Caco-2 (cell line): ENCODE measurements around the gene SVOP. TPM values are rescaled to one million over a fixed set of nuclear protein-coding genes. Genes with fewer than 3 reads are reported as not detected.
A peak's percentile ranks its signal among the peaks of the same experiment; 100 is the strongest.

Experiments used
- BruUV-seq: library from RNA; stranded (reverse); fragments of 400-500 nt; replicated peaks from 2 replicates; lab custom pipeline; 2021; lab: Mats Ljungman, UMichigan
- CTCF ChIA-PET: fragments of 300-600 bp; sonication (Branson Sonifier 250); formaldehyde crosslinking; loops from one replicate; lab custom pipeline; 2022; ENCODE audit warnings: antibody characterized with exemption; lab: Charles Lee
- POLR2A ChIA-PET: fragments of 300-600 bp; sonication (Branson Sonifier 250); formaldehyde crosslinking; loops from one replicate; lab custom pipeline; 2022; ENCODE audit warnings: antibody characterized with exemption; lab: Charles Lee
- DNase-seq, 2 experiments: peaks; one replicate each; pipeline versions ENCODE4 v3.0.0 to v3.0.0-alpha.2; 2020 to 2022
- H3K27me3 ChIP-seq: replicated peaks from 2 replicates; pipeline ENCODE4 v1.6.0; 2011; ENCODE audit warnings: low read length; ENCODE audit not compliant: control insufficient read depth, insufficient read depth
- H3K36me3 ChIP-seq: 2 replicates; pipeline ENCODE4 v1.5.1; 2011; ENCODE audit warnings: low read length; ENCODE audit not compliant: control insufficient read depth, insufficient read depth
- H3K4me1 ChIP-seq: fragments of 250-450 bp; sonication (Bioruptor Pico); 2 replicates; pipeline ENCODE4 v1.5.1; 2020; ENCODE audit warnings: mild to moderate bottlenecking
- H3K4me3 ChIP-seq: 2 replicates; pipeline ENCODE4 v1.5.1; 2011; ENCODE audit warnings: low read depth, mild to moderate bottlenecking, control low read depth, low read length
- H3K9me3 ChIP-seq: fragments of 250-450 bp; sonication (Bioruptor Pico); 2 replicates; pipeline ENCODE4 v1.5.1; 2020; ENCODE audit warnings: mild to moderate bottlenecking, moderate library complexity
- H3K27ac Mint-ChIP-seq: one replicate; pipeline ENCODE4 v1.8.0; 2022; ENCODE audit warnings: mixed read lengths; ENCODE audit not compliant: unreplicated experiment
- H3K27me3 Mint-ChIP-seq: one replicate; pipeline ENCODE4 v1.8.0; 2022; ENCODE audit warnings: mixed read lengths; ENCODE audit not compliant: insufficient read depth, unreplicated experiment
- H3K36me3 Mint-ChIP-seq: one replicate; pipeline ENCODE4 v1.8.0; 2022; ENCODE audit warnings: mild to moderate bottlenecking, mixed read lengths; ENCODE audit not compliant: insufficient read depth, unreplicated experiment
- H3K4me1 Mint-ChIP-seq: one replicate; pipeline ENCODE4 v1.8.0; 2022; ENCODE audit warnings: low read depth, mixed read lengths; ENCODE audit not compliant: unreplicated experiment
- H3K4me3 Mint-ChIP-seq: one replicate; pipeline ENCODE4 v1.8.0; 2022; ENCODE audit warnings: mild to moderate bottlenecking, moderate library complexity, mixed read lengths; ENCODE audit not compliant: unreplicated experiment
- H3K9me3 Mint-ChIP-seq: one replicate; pipeline ENCODE4 v1.8.0; 2022; ENCODE audit warnings: mixed read lengths; ENCODE audit not compliant: unreplicated experiment
- intact Hi-C: fragments of 100-400 bp; cut with micrococcal nuclease; formaldehyde crosslinking; loops from one replicate; pipeline ENCODE4 v1.10.0; 2022; ENCODE audit not compliant: unreplicated experiment
- total RNA-seq: library from RNA; stranded (reverse); gene quantifications from 2 replicates; pipeline ENCODE4 v1.2.3, GENCODE V29; 2022
- TF ChIP-seq, protein P1 (sequence below), 2 experiments: fragments of 200-600 bp in 1 of 2; IDR thresholded peaks; 1 replicate in 1 of 2; 2 replicates in 1 of 2; pipeline versions ENCODE4 v1.5.1 to v1.8.0; 2011 to 2022; ENCODE audit warnings: antibody characterized with exemption in 1 of 2, control low read depth in 1 of 2, inconsistent platforms in 1 of 2, low read depth in 1 of 2, low read length in 1 of 2, mild to moderate bottlenecking in 1 of 2, moderate library complexity in 1 of 2; ENCODE audit not compliant: insufficient read depth in 1 of 2, severe bottlenecking in 1 of 2, unreplicated experiment in 1 of 2

SVOP gene
- total RNA-seq, 1 experiment from 2014 or later: 0.09 TPM

DNA sequence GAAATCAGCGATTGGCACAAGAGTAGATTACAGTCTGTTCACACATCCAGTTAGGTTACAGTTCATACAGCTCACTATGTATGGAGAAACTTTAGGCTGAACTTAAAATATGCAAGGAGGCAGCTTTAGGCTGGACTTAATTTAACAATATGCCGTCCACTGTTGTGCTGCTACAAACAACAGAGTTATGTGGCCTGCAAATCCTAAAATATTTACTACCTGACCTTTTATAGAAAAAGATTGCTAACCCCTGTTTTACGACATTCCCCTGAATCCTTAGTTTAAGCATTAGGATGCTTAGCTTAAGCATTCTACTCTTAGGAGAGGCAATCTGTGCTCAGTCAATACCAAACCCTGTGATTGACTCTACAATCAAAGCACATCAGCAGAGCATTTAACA lies 90.1 kb downstream of the SVOP start:
- POLR2A ChIA-PET: interaction anchor here (0.8 to 1.0 kb wide), 2 partner anchors 20 to 74 kb away, joined by 3 read pairs; partner anchors contain the start of gene SSH1
- H3K4me3 Mint-ChIP-seq: no peak overlapping the region
- DNase-seq: peak in 1 of 2 experiments; percentile 46
- peak overlapping the region; percentile 55 for H3K27ac Mint-ChIP-seq
- BruUV-seq: no TSS peak
- TF ChIP-seq, protein P1, sequence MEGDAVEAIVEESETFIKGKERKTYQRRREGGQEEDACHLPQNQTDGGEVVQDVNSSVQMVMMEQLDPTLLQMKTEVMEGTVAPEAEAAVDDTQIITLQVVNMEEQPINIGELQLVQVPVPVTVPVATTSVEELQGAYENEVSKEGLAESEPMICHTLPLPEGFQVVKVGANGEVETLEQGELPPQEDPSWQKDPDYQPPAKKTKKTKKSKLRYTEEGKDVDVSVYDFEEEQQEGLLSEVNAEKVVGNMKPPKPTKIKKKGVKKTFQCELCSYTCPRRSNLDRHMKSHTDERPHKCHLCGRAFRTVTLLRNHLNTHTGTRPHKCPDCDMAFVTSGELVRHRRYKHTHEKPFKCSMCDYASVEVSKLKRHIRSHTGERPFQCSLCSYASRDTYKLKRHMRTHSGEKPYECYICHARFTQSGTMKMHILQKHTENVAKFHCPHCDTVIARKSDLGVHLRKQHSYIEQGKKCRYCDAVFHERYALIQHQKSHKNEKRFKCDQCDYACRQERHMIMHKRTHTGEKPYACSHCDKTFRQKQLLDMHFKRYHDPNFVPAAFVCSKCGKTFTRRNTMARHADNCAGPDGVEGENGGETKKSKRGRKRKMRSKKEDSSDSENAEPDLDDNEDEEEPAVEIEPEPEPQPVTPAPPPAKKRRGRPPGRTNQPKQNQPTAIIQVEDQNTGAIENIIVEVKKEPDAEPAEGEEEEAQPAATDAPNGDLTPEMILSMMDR (IDR thresholded peaks at IDR 0.05; ENCODE audit: insufficient read depth in 1 of 2, low read depth in 1 of 2, low read length in 1 of 2, severe bottlenecking in 1 of 2, unreplicated experiment in 1 of 2): no peak
- H3K4me1 Mint-ChIP-seq: peaks cover 25% of the 10 kb centered on the region
- CTCF ChIA-PET: interaction anchor here (1.0 kb wide), 1 partner anchor 20 kb away, joined by 11 read pairs; no protein-coding TSS in a partner anchor
- H3K4me3 ChIP-seq: no peak overlapping the region
- no peaks in the 10 kb centered on the region for H3K27me3 ChIP-seq
- H3K36me3 Mint-ChIP-seq: no peaks in the 10 kb centered on the region
- H3K36me3 ChIP-seq: no peaks in the 10 kb centered on the region
- intact Hi-C loops: no loop called here
- no peaks in the 10 kb centered on the region for H3K27me3 Mint-ChIP-seq
- peaks cover 20% of the 10 kb centered on the region for H3K4me1 ChIP-seq
- peaks cover 4% of the 10 kb centered on the region for H3K9me3 Mint-ChIP-seq
- H3K9me3 ChIP-seq: no peaks in the 10 kb centered on the region

DNA sequence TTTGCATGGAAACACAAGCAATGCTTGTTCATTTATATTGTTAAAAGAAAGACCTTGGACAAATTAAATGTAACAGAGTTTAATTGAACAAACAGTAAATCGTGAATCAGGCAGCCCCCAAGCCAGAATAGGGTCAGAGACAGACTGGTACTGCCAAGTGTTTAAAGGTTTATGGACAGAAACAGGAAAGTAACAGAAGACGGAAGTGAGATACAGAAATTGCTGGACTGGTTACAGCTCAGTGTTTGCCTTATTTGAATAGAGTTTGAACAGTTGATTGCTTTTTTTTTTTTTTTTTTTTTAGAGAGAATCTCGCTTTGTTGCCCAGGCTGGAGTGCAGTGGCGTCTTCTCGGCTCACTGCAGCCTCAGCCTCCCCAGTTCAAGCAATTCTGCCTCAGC lies 90.7 kb downstream of the SVOP start:
- Mint-ChIP-seq H3K27me3 (no peaks in the 10 kb centered on the region), H3K27ac (peak overlapping the region; percentile 55), H3K4me1 (peaks cover 25% of the 10 kb centered on the region), H3K4me3 (no peak overlapping the region), H3K36me3 (no peaks in the 10 kb centered on the region), H3K9me3 (peaks cover 10% of the 10 kb centered on the region)
- Histone ChIP-seq H3K4me1 (peaks cover 20% of the 10 kb centered on the region), H3K9me3 (no peaks in the 10 kb centered on the region), H3K36me3 (no peaks in the 10 kb centered on the region), H3K27me3 (no peaks in the 10 kb centered on the region), H3K4me3 (no peak overlapping the region)
- BruUV-seq: no TSS peak
- DNase-seq: no peak
- ChIA-PET CTCF (interaction anchor here (0.6 to 1.0 kb wide), 2 partner anchors 21 to 163 kb away, joined by 3 to 11 read pairs; no protein-coding TSS in a partner anchor), POLR2A (interaction anchor here (0.6 to 0.8 kb wide), 2 partner anchors 73 to 97 kb away, joined by 3 to 5 read pairs; partner anchors contain the start of gene SSH1)
- intact Hi-C loops: no loop called here
- TF ChIP-seq, protein P1 (IDR thresholded peaks at IDR 0.05; ENCODE audit: insufficient read depth in 1 of 2, low read depth in 1 of 2, low read length in 1 of 2, severe bottlenecking in 1 of 2, unreplicated experiment in 1 of 2): no peak

DNA sequence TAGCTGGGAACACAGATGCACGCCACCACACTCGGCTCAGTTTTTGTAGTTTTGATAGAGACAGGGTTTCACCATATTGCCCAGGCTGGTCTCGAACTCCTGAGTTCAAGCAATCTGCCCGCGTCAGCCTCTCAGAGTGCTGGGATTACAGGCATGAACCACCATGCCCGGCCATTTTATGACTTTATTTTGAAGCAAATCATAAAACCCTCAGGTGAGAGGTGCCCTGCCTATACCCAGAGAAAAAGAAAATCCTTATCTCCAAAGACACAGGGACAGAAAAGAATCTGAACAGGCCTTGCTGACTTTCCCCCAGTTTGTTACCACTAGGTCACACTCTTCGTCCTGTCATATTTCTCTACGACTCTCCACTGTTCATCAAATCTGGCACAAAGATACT lies 92.2 kb downstream of the SVOP start:
- no peaks in the 10 kb centered on the region for H3K27me3 ChIP-seq
- no peaks in the 10 kb centered on the region for H3K36me3 ChIP-seq
- intact Hi-C loops: no loop called here
- no peak for DNase-seq
- Mint-ChIP-seq H3K9me3 (peaks cover 13% of the 10 kb centered on the region), H3K4me1 (peaks cover 19% of the 10 kb centered on the region), H3K4me3 (no peak overlapping the region), H3K27ac (no peak overlapping the region), H3K36me3 (no peaks in the 10 kb centered on the region), H3K27me3 (no peaks in the 10 kb centered on the region)
- TF ChIP-seq, protein P1 (IDR thresholded peaks at IDR 0.05; ENCODE audit: insufficient read depth in 1 of 2, low read depth in 1 of 2, low read length in 1 of 2, severe bottlenecking in 1 of 2, unreplicated experiment in 1 of 2): no peak
- H3K4me1 ChIP-seq: 0 out of 2 replicates have a peak, but pooled peaks cover 12% of the 10 kb centered on the region
- POLR2A ChIA-PET: interaction anchor here (0.6 kb wide), 1 partner anchor 52 kb away, joined by 3 read pairs; no protein-coding TSS in a partner anchor
- CTCF ChIA-PET: no interaction called here
- no peaks in the 10 kb centered on the region for H3K9me3 ChIP-seq
- BruUV-seq: no TSS peak
- H3K4me3 ChIP-seq: no peak overlapping the region
